H1 (cell line): Measurements from ENCODE around the gene CDK5R1. TPM values are rescaled to one million over a fixed set of nuclear protein-coding genes. Genes with fewer than 3 reads are reported as not detected.

ENCODE experiments used
- CBX5 ChIP-seq: fragments of 300-800, 300-1000 bp; sonication (generic); IDR thresholded peaks from 2 replicates; pipeline ENCODE4 v1.7.1; 2016; ENCODE audit warnings: antibody characterized with exemption, low read length, low read depth
- CEBPB ChIP-seq: IDR thresholded peaks from 2 replicates; pipeline ENCODE4 v1.6.1; 2012; ENCODE audit warnings: low read depth, low read length
- CHD1 ChIP-seq: IDR thresholded peaks from 2 replicates; pipeline ENCODE4 v1.6.1; 2012; ENCODE audit warnings: low read depth, low read length, improper control_type of control experiment
- EGR1 ChIP-seq: IDR thresholded peaks from 2 replicates; pipeline ENCODE4 v1.6.1; 2011; ENCODE audit warnings: low read depth, low read length, borderline replicate concordance
- GTF2F1 ChIP-seq: IDR thresholded peaks from 2 replicates; pipeline ENCODE4 v1.6.1; 2012; ENCODE audit warnings: low read depth, low read length, improper control_type of control experiment, borderline replicate concordance
- HDAC2 ChIP-seq, 2 experiments: fragments of 300-600 bp in 1 of 2; sonication (generic) in 1 of 2; IDR thresholded peaks; 2 replicates each; pipeline ENCODE4 v1.6.1; 2011 to 2012; ENCODE audit warnings: low read depth in 2 of 2, low read length in 2 of 2, mild to moderate bottlenecking in 2 of 2, moderate library complexity in 2 of 2, borderline replicate concordance in 1 of 2, inconsistent platforms in 1 of 2
- JUND ChIP-seq: IDR thresholded peaks from 2 replicates; pipeline ENCODE4 v1.6.1; 2011; ENCODE audit warnings: mild to moderate bottlenecking, improper control_type of control experiment, low read length
- KDM4A ChIP-seq: IDR thresholded peaks from one replicate; pipeline ENCODE4 v1.7.1; 2012; ENCODE audit warnings: low read depth, mild to moderate bottlenecking, moderate library complexity, low read length, inconsistent platforms; ENCODE audit not compliant: severe bottlenecking
- KDM5A ChIP-seq: fragments of 200-600 bp; IDR thresholded peaks from 2 replicates; pipeline ENCODE4 v1.7.1; 2012; ENCODE audit warnings: mild to moderate bottlenecking, low read length, inconsistent platforms, mixed read lengths
- MAFK ChIP-seq: IDR thresholded peaks from 2 replicates; pipeline ENCODE4 v1.6.1; 2012; ENCODE audit warnings: low read depth, mild to moderate bottlenecking, improper control_type of control experiment, low read length
- NANOG ChIP-seq: IDR thresholded peaks from 2 replicates; pipeline ENCODE4 v1.6.1; 2011; ENCODE audit warnings: low read length, low read depth, mild to moderate bottlenecking, inconsistent platforms; ENCODE audit not compliant: insufficient read depth, poor library complexity, severe bottlenecking
- POLR2AphosphoS5 ChIP-seq: IDR thresholded peaks from 2 replicates; pipeline ENCODE4 v1.6.1; 2011; ENCODE audit warnings: low read depth, low read length
- RNF2 ChIP-seq: fragments of 200-900, 300-1000 bp; sonication (generic); IDR thresholded peaks from 2 replicates; pipeline ENCODE4 v1.7.1; 2016; ENCODE audit warnings: borderline replicate concordance, low read depth, mild to moderate bottlenecking, antibody characterized with exemption, low read length; ENCODE audit not compliant: poor library complexity, severe bottlenecking; ENCODE audit errors: missing control alignments
- SAP30 ChIP-seq: fragments of 300-600 bp; sonication (generic); IDR thresholded peaks from 2 replicates; pipeline ENCODE4 v1.7.1; 2012; ENCODE audit warnings: low read length, moderate library complexity, mild to moderate bottlenecking, inconsistent platforms; ENCODE audit not compliant: insufficient read depth, insufficient replicate concordance
- SIX5 ChIP-seq: IDR thresholded peaks from 2 replicates; pipeline ENCODE4 v1.6.1; 2011; ENCODE audit warnings: mild to moderate bottlenecking, low read depth, low read length
- SP2 ChIP-seq: IDR thresholded peaks from 2 replicates; pipeline ENCODE4 v1.6.1; 2012; ENCODE audit warnings: mild to moderate bottlenecking, low read length, inconsistent platforms
- SUZ12 ChIP-seq: fragments of 200-600 bp; sonication (generic); IDR thresholded peaks from 2 replicates; pipeline ENCODE4 v1.6.1; 2012; ENCODE audit warnings: mild to moderate bottlenecking, inconsistent platforms, low read length, moderate library complexity, mixed read lengths
- TCF12 ChIP-seq: IDR thresholded peaks from 2 replicates; pipeline ENCODE4 v1.6.1; 2011; ENCODE audit warnings: low read depth, mild to moderate bottlenecking, low read length
- TEAD4 ChIP-seq: IDR thresholded peaks from 2 replicates; pipeline ENCODE4 v1.6.1; 2012; ENCODE audit warnings: low read depth, low read length, inconsistent platforms, mixed read lengths
- YY1 ChIP-seq: IDR thresholded peaks from 2 replicates; pipeline ENCODE4 v1.6.1; 2011; ENCODE audit warnings: low read depth, mild to moderate bottlenecking, low read length
- polyA plus RNA-seq, 7 experiments: library from polyadenylated mRNA; depleted of rRNA in 3 of 7; stranded (reverse) in 5 of 7; unstranded in 2 of 7; fragments of >200 nt in 5 of 7; fragments of 200-250 nt in 2 of 7; gene quantifications; 1 replicate in 5 of 7; 2 replicates in 1 of 7; 4 replicates in 1 of 7; pipeline versions ENCODE4 v1.2.1 to v1.2.3, GENCODE V29; 2011 to 2013; ENCODE audit warnings: missing spikeins in 2 of 7, mixed read lengths in 2 of 7
- total RNA-seq: library from RNA; stranded (reverse); fragmentation: NEBNext Ultra II Directional; extraction: Animal tissue kit (Norgen Biotek cat#: 25700); gene quantifications from 2 replicates; pipeline ENCODE4 v1.2.1, GENCODE V29; 2021
- TF ChIP-seq, protein P1 (sequence below): IDR thresholded peaks from 2 replicates; pipeline ENCODE4 v1.6.1; 2011; ENCODE audit warnings: low read depth, mild to moderate bottlenecking, low read length; ENCODE audit not compliant: insufficient read depth
- TF ChIP-seq, protein P2 (sequence below): IDR thresholded peaks from 2 replicates; pipeline ENCODE4 v1.6.1; 2011; ENCODE audit warnings: low read length, improper control_type of control experiment

The CDK5R1 gene
- total and polyA plus RNA-seq, 2 of the 8 experiments (the other 6 are each of a cell fraction or from before 2014, with no cell fraction given): 2.7 to 9.9 TPM

DNA sequence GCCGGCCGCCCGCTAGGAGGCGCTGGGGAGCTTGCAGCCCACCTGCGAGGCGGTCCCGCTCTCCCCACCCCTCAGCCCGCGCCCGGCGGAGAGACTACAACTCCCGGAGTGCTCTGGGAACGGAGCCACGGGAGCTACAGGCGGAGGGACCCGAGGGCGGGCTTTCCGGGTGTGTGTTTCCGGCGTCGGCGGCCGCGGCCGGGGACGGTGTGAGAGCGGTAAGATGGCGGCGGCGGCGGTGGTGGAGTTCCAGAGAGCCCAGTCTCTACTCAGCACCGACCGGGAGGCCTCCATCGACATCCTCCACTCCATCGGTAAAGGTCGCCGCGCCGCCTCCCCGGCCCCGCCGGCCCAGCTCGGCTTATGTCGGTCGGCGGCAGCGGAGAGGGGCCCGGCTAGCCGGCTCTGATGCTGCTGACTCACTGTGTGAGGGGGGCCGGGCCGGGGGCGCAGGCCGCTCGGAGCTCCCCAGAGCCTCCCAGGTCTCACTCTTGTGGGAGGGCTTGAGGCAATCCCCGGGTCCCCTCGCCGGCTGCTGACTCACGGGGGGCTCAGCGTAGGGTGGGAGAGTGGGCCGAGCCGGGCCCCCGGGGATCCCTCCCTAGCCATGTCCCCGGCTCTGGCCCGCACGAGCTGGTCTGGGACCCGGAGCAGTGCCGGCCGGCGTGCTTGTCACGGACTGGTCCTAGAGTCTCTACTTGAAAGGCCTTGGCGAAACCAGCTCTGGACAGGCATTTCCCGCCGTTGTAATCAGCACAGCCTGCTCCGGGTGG lies 42.3 kb upstream of the CDK5R1 start, which contains the start of gene PSMD11 (continued):
- TF ChIP-seq, protein P1, sequence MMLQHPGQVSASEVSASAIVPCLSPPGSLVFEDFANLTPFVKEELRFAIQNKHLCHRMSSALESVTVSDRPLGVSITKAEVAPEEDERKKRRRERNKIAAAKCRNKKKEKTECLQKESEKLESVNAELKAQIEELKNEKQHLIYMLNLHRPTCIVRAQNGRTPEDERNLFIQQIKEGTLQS: 0 out of 2 replicates have a peak, but pooled peaks have one; percentile 5
- TF ChIP-seq, protein P2, sequence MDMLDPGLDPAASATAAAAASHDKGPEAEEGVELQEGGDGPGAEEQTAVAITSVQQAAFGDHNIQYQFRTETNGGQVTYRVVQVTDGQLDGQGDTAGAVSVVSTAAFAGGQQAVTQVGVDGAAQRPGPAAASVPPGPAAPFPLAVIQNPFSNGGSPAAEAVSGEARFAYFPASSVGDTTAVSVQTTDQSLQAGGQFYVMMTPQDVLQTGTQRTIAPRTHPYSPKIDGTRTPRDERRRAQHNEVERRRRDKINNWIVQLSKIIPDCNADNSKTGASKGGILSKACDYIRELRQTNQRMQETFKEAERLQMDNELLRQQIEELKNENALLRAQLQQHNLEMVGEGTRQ: no peak
- TF ChIP-seq RNF2: no peak
- TF ChIP-seq CHD1: no peak
- TF ChIP-seq NANOG: no peak
- TF ChIP-seq KDM4A: peak; percentile 63
- no peak for TF ChIP-seq EGR1
- peak; percentile 2; the same call in 1 of the 2 replicates for TF ChIP-seq CEBPB
- TF ChIP-seq SIX5: peak; percentile 84
- TF ChIP-seq SUZ12: no peak
- peak; percentile 34; the same call in 1 of the 2 replicates for TF ChIP-seq POLR2AphosphoS5
- TF ChIP-seq MAFK: peak; percentile 53; the same call in 1 of the 2 replicates
- TF ChIP-seq GTF2F1: no peak
- TF ChIP-seq SP2: peak; percentile 41; the same call in 1 of the 2 replicates
- TF ChIP-seq CBX5: no peak
- TF ChIP-seq HDAC2 (IDR thresholded peaks at IDR 0.05; ENCODE audit: borderline replicate concordance in 1 of 2, low read depth in 2 of 2, low read length in 2 of 2): peak; percentile 25 to 44; a peak in 1 of 4 replicates
- TF ChIP-seq TCF12: 0 out of 2 replicates have a peak, but pooled peaks have one; percentile 73
- no peak for TF ChIP-seq TEAD4
- peak; percentile 64; the same call in 1 of the 2 replicates for TF ChIP-seq KDM5A
- TF ChIP-seq JUND: 0 out of 2 replicates have a peak, but pooled peaks have one; percentile 43
- TF ChIP-seq YY1: peak; percentile 94
- no peak for TF ChIP-seq SAP30
